Lower leg skin (tissue), 4 donors: Measurements from ENCODE around the gene APMAP. TPM values are rescaled to one million over a fixed set of nuclear protein-coding genes. Genes with fewer than 3 reads are reported as not detected.

Experiments
- DNase-seq, 2 donors: peaks; one replicate each; pipeline ENCODE4 v3.0.0-alpha.2; 2019; ENCODE audit warnings: low spot score in 2 of 2
- H3K4me3 ChIP-seq: fragments of 200-600 bp; sonication (generic); 2 replicates; pipeline ENCODE4 v1.5.1; 2017; ENCODE audit warnings: mild to moderate bottlenecking, low read depth; ENCODE audit not compliant: poor library complexity, severe bottlenecking
- CTCF ChIP-seq, 3 donors: fragments of 450-650 bp; IDR thresholded peaks; one replicate each; pipeline ENCODE4 v1.5.1; 2016; ENCODE audit warnings: antibody characterized with exemption in 3 of 3, mild to moderate bottlenecking in 3 of 3, moderate library complexity in 2 of 3
- POLR2A ChIP-seq, 2 donors: fragments of 450-650 bp; IDR thresholded peaks; one replicate each; pipeline ENCODE4 v1.6.1; 2016 to 2017; ENCODE audit warnings: antibody characterized with exemption in 2 of 2, mild to moderate bottlenecking in 1 of 2, moderate library complexity in 1 of 2
- WGBS, 2 donors: methylation state at CpG; one replicate each; pipeline ENCODE4 v1.1.5; 2018; 5-methylcytosine and 5-hydroxymethylcytosine counted together
- intact Hi-C: fragments of 100-400 bp; cut with DNase I; formaldehyde crosslinking; loops from one replicate; pipeline ENCODE4 v1.15.0; 2023; ENCODE audit warnings: low total_unique reads
- total RNA-seq, 4 donors: library from RNA; depleted of rRNA; stranded (reverse); fragments of >200 nt; gene quantifications; one replicate each; pipeline ENCODE4 v1.1.0, GENCODE V29; 2016

APMAP gene
- total RNA-seq, 4 donors from 2014 or later, result 34.4 to 88.7 (median 52.6) TPM

GRCh38 chr20:24977336-24977735, 15.2 kb downstream of the APMAP start:
- H3K4me3 ChIP-seq, result no peak overlapping the region
- WGBS, 2 donors, result 92 to 100% methylated on average over 1 of the region's 1 CpG
- TF ChIP-seq POLR2A (IDR thresholded peaks at IDR 0.05), result no peak
- no peak for TF ChIP-seq CTCF (IDR thresholded peaks at IDR 0.05)
- DNase-seq, result peak in 1 of 2 donors; percentile 42
- intact Hi-C loops, result no loop called here

- intact Hi-C loops, result no loop called here
- TF ChIP-seq POLR2A (IDR thresholded peaks at IDR 0.05), result no peak
- DNase-seq, result peak in 1 of 2 donors; percentile 15
Observed at GRCh38 chr20:24972341-24972740, 20.2 kb downstream of the APMAP start.

GRCh38 chr20:24971376-24972101, 21.0 kb downstream of the APMAP start:
- DNase-seq, result peak in 1 of 2 donors; percentile 7
- WGBS, 2 donors, result 91 to 93% methylated on average over 6 of the region's 6 CpGs
- no peak for TF ChIP-seq CTCF (IDR thresholded peaks at IDR 0.05)
- H3K4me3 ChIP-seq, result no peak overlapping the region
- intact Hi-C loops, result no loop called here

More at GRCh38 chr20:24972341-24972740, 20.2 kb downstream of the APMAP start:
- WGBS, 2 donors, result 96 to 100% methylated on average over 2 of the region's 2 CpGs
- no peak overlapping the region for H3K4me3 ChIP-seq

GRCh38 chr20:24970754-24971153, 21.8 kb downstream of the APMAP start:
- intact Hi-C loops, result no loop called here
- TF ChIP-seq POLR2A (IDR thresholded peaks at IDR 0.05) (no peak), CTCF (IDR thresholded peaks at IDR 0.05) (no peak)
- H3K4me3 ChIP-seq, result no peak overlapping the region
- DNase-seq, result peak in 1 of 2 donors; percentile 53
- WGBS, 2 donors, result 83 to 89% methylated on average over 8 of the region's 8 CpGs

- peak in 1 of 2 donors; percentile 46 for DNase-seq
- H3K4me3 ChIP-seq, result no peak overlapping the region
- 94 to 96% methylated on average over 5 of the region's 5 CpGs for WGBS, 2 donors
- intact Hi-C loops, result no loop called here
- no peak for TF ChIP-seq POLR2A (IDR thresholded peaks at IDR 0.05)
Observed at GRCh38 chr20:24970030-24970553, 22.5 kb downstream of the APMAP start.

GRCh38 chr20:24969186-24970029, 23.1 kb downstream of the APMAP start:
- peak in 1 of 2 donors; percentile 68 for DNase-seq
- TF ChIP-seq POLR2A (IDR thresholded peaks at IDR 0.05) (no peak), CTCF (IDR thresholded peaks at IDR 0.05) (no peak)
- WGBS, 2 donors, result 93 to 95% methylated on average over 19 of the region's 19 CpGs
- no peak overlapping the region for H3K4me3 ChIP-seq
- intact Hi-C loops, result no loop called here
